VCaP (cell line): ENCODE measurements around the gene VCP.

Experiments
- H3K27ac ChIP-seq: fragments of 450-650 bp; 2 replicates; pipeline ENCODE4 v1.5.1; 2017
- TF ChIP-seq, protein P1 (sequence below): fragments of 450-650 bp; conservative IDR thresholded peaks from 2 replicates; pipeline ENCODE4 v1.5.1; 2017; ENCODE audit warnings: mild to moderate bottlenecking, moderate library complexity

VCP gene

GRCh38 chr9:35042081-35042604 is 30.3 kb downstream of the VCP start:
- H3K27ac ChIP-seq: no peak overlapping the region
- TF ChIP-seq, protein P1, sequence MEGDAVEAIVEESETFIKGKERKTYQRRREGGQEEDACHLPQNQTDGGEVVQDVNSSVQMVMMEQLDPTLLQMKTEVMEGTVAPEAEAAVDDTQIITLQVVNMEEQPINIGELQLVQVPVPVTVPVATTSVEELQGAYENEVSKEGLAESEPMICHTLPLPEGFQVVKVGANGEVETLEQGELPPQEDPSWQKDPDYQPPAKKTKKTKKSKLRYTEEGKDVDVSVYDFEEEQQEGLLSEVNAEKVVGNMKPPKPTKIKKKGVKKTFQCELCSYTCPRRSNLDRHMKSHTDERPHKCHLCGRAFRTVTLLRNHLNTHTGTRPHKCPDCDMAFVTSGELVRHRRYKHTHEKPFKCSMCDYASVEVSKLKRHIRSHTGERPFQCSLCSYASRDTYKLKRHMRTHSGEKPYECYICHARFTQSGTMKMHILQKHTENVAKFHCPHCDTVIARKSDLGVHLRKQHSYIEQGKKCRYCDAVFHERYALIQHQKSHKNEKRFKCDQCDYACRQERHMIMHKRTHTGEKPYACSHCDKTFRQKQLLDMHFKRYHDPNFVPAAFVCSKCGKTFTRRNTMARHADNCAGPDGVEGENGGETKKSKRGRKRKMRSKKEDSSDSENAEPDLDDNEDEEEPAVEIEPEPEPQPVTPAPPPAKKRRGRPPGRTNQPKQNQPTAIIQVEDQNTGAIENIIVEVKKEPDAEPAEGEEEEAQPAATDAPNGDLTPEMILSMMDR: no peak

- H3K27ac ChIP-seq: no peak overlapping the region
- TF ChIP-seq, protein P1: no peak
Observed at GRCh38 chr9:35035851-35036701, 36.3 kb downstream of the VCP start.

GRCh38 chr9:35033101-35033500 is 39.3 kb downstream of the VCP start:
- TF ChIP-seq, protein P1: no peak

GRCh38 chr9:35029852-35030251 is 42.6 kb downstream of the VCP start:
- TF ChIP-seq, protein P1: no peak
- no peak overlapping the region for H3K27ac ChIP-seq

More at GRCh38 chr9:35033101-35033500, 39.3 kb downstream of the VCP start:
- H3K27ac ChIP-seq: no peak overlapping the region

GRCh38 chr9:35029241-35029640 is 43.2 kb downstream of the VCP start:
- TF ChIP-seq, protein P1: no peak
- no peak overlapping the region for H3K27ac ChIP-seq

- TF ChIP-seq, protein P1: no peak
- H3K27ac ChIP-seq: no peak overlapping the region
Observed at GRCh38 chr9:35028341-35028740, 44.1 kb downstream of the VCP start.

GRCh38 chr9:35027860-35028259 is 44.6 kb downstream of the VCP start:
- TF ChIP-seq, protein P1: no peak
- no peak overlapping the region for H3K27ac ChIP-seq
